Testis (tissue), 3 donors: ENCODE results near the gene MIA. TPM values are rescaled to one million over a fixed set of nuclear protein-coding genes. Genes with fewer than 3 reads are reported as not detected.

Source experiments
- DNase-seq: peaks from one replicate; pipeline ENCODE4 v3.0.0-alpha.2; 2019
- H3K27ac ChIP-seq, 2 donors: fragments of 200-600 bp; sonication (generic); one replicate each; pipeline ENCODE4 v1.5.1; 2019
- H3K27me3 ChIP-seq: fragments of 200-600 bp; sonication (generic); one replicate; pipeline ENCODE4 v1.5.1; 2019
- H3K36me3 ChIP-seq: fragments of 200-600 bp; sonication (generic); one replicate; pipeline ENCODE4 v1.5.1; 2017; ENCODE audit warnings: low read depth; ENCODE audit errors: missing control alignments
- H3K4me1 ChIP-seq: fragments of 200-600 bp; sonication (generic); one replicate; pipeline ENCODE4 v1.5.1; 2019
- H3K4me3 ChIP-seq, 2 donors: fragments of 200-600 bp; sonication (generic); one replicate each; pipeline ENCODE4 v1.5.1; 2017 to 2019
- H3K9me3 ChIP-seq: fragments of 200-600 bp; sonication (generic); one replicate; pipeline ENCODE4 v1.5.1; 2017
- CTCF ChIP-seq, 3 experiments: fragments of 450-650 bp in 2 of 3; fragments of 200-600 bp in 1 of 3; sonication (generic) in 1 of 3; IDR thresholded peaks; one replicate each; pipeline ENCODE4 v1.5.1; 2016 to 2019; ENCODE audit warnings: antibody characterized with exemption in 3 of 3, mild to moderate bottlenecking in 2 of 3, moderate library complexity in 1 of 3
- POLR2A ChIP-seq: fragments of 450-650 bp; IDR thresholded peaks from one replicate; pipeline ENCODE4 v1.6.1; 2017; ENCODE audit warnings: antibody characterized with exemption, mild to moderate bottlenecking, moderate library complexity
- WGBS, 2 donors: methylation state at CpG; one replicate each; pipeline ENCODE4 v1.1.5; 2018; 5-methylcytosine and 5-hydroxymethylcytosine counted together
- intact Hi-C: fragments of 100-400 bp; cut with DNase I; formaldehyde crosslinking; loops from one replicate; pipeline ENCODE4 v1.15.1; 2023; ENCODE audit warnings: low total_unique reads
- polyA plus RNA-seq: library from polyadenylated mRNA; stranded (reverse); fragments of 350-450 nt; fragmentation: Illumina TruSeq; extraction: RNeasy Lipid Tissue Mini Kit (QIAGEN cat#74804); gene quantifications from one replicate; pipeline ENCODE4 v1.2.3, GENCODE V29; 2014; ENCODE audit warnings: low read depth, low replicate concordance; ENCODE audit not compliant: insufficient read depth
- total RNA-seq, 2 donors: library from RNA; depleted of rRNA; stranded (reverse); fragments of >200 nt; gene quantifications; one replicate each; pipeline ENCODE4 v1.2.3, GENCODE V29; 2016

Gene MIA
- total and polyA plus RNA-seq, 3 donors from 2014 or later: 2.4 to 2.9 (median 2.8) TPM

- H3K27ac ChIP-seq: no peak overlapping the region
- H3K4me1 ChIP-seq: peaks cover 10% of the 10 kb centered on the region
- no peaks in the 10 kb centered on the region for H3K9me3 ChIP-seq
- DNase-seq: no peak
- no peak overlapping the region for H3K4me3 ChIP-seq
- no peak for TF ChIP-seq CTCF (IDR thresholded peaks at IDR 0.05)
- TF ChIP-seq POLR2A: no peak
- 84 to 89% methylated on average over 3 of the region's 3 CpGs for WGBS, 2 donors
- no peaks in the 10 kb centered on the region for H3K27me3 ChIP-seq
- H3K36me3 ChIP-seq: no peaks in the 10 kb centered on the region
- intact Hi-C loops: no loop called here
These were observed 20.1 kb upstream of the MIA start for GRCh38 chr19:40755248-40755624.

DNA sequence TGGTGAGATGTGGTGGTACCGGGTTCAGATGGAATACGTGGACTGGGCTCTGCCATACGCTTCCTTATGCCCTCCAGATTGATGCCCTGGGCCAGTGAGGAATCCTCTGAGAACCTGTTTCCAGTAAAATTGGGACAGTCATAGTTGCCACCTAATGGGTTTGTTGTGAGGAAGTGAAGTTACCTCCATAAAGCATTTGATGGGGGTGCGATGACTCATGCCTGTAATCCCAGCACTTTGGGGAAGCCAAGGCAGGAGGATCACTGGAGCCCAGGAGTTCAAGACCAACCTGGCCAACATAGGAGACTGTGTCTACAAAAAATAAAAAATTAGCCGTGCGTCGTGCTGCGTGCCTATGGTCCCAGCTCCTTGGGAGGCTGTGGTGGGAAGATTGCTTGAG lies 19.5 kb upstream of the MIA start:
- intact Hi-C loops: no loop called here
- peaks cover 10% of the 10 kb centered on the region for H3K4me1 ChIP-seq
- H3K9me3 ChIP-seq: no peaks in the 10 kb centered on the region
- WGBS, 2 donors: 96 to 98% methylated on average over 8 of the region's 8 CpGs
- no peak for DNase-seq
- no peaks in the 10 kb centered on the region for H3K36me3 ChIP-seq
- no peak overlapping the region for H3K4me3 ChIP-seq
- no peak overlapping the region for H3K27ac ChIP-seq
- no peaks in the 10 kb centered on the region for H3K27me3 ChIP-seq
- TF ChIP-seq CTCF (IDR thresholded peaks at IDR 0.05): no peak

DNA sequence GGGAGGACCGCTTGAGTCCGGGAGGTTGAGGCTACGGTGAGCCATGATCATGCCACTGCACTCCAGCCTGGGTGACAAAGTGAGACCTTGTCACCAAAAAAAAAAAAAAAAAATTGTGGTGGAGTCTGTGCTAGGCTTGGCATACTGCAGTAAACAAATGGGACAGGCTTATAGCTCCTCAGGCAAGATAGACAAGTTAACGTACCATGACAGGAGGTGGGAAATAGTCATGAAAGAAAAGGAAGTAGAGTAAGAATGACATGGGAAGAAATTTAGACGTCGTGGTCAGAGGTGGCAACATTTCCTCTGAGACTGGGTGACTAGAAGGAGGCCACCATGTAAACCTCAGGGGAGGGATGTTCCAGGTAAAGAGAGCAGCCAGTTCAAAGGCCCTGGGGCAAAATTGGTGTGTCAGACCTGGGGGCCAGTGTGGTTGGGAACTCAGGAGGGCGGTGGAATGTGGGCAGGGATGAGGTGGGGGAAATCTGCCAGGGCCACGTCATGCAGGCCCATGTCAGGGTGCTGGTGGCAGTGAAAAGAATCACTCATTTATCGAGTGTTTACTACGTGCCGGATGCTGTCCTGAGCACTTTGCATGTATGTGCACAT lies 18.7 kb upstream of the MIA start:
- Histone ChIP-seq H3K4me1 (peaks cover 10% of the 10 kb centered on the region), H3K36me3 (no peaks in the 10 kb centered on the region), H3K4me3 (no peak overlapping the region), H3K27ac (no peak overlapping the region), H3K27me3 (no peaks in the 10 kb centered on the region), H3K9me3 (no peaks in the 10 kb centered on the region)
- 87 to 88% methylated on average over 10 to 11 of the region's 11 CpGs for WGBS, 2 donors
- TF ChIP-seq CTCF (IDR thresholded peaks at IDR 0.05): no peak
- TF ChIP-seq POLR2A: no peak
- no peak for DNase-seq
- intact Hi-C loops: no loop called here

DNA sequence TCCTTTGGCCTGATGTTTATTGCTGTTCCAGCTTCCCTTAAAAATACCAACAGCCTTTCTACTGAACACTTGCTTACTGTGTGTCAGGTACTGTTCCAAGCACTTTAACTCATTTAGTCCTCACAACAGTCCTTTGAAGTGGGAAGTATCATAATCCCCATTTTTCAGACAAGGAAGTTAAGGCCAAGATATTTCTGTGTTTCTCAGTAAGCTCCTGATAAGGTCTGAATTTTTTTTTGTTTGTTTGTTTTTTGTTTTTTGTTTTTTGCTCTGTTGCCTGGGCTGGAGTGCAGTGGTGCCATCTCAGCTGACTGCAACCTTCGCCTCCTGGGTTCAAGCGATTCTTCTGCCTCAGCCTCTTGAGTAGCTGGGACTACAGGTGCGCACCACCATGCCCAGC lies 16.8 kb upstream of the MIA start:
- 92 to 95% methylated on average over 2 to 3 of the region's 3 CpGs for WGBS, 2 donors
- Histone ChIP-seq H3K36me3 (no peaks in the 10 kb centered on the region), H3K9me3 (no peaks in the 10 kb centered on the region), H3K27ac (no peak overlapping the region), H3K4me1 (no peaks in the 10 kb centered on the region), H3K4me3 (no peak overlapping the region), H3K27me3 (no peaks in the 10 kb centered on the region)
- DNase-seq: no peak
- TF ChIP-seq CTCF (IDR thresholded peaks at IDR 0.05): no peak
- TF ChIP-seq POLR2A: no peak
- intact Hi-C loops: no loop called here

GRCh38 chr19:40759352-40759751 lies 16.0 kb upstream of the MIA start:
- H3K36me3 ChIP-seq: no peaks in the 10 kb centered on the region
- H3K27me3 ChIP-seq: no peaks in the 10 kb centered on the region
- H3K4me3 ChIP-seq: no peak overlapping the region
- H3K4me1 ChIP-seq: no peaks in the 10 kb centered on the region
- no peak for DNase-seq
- no peak overlapping the region for H3K27ac ChIP-seq
- TF ChIP-seq CTCF (IDR thresholded peaks at IDR 0.05) (no peak), POLR2A (no peak)
- 92 to 95% methylated on average over 12 to 13 of the region's 13 CpGs for whole genome bisulfite sequencing, 2 donors
- no peaks in the 10 kb centered on the region for H3K9me3 ChIP-seq
- intact Hi-C loops: no loop called here
